ENCODE data around the gene DDX6.
"Not testable (repeated sequence)": the region's sequence is repeated elsewhere in the genome, so short reads cannot be mapped to it uniquely, and the experiment has no call there.

The DDX6 gene

GRCh38 chr11:118790357-118791110, 430 bp downstream of the DDX6 start:
- no peak for DNase-seq (ENCODE audit: low read depth, low spot score)

- DNase-seq (ENCODE audit: low read depth, low spot score) = no peak
These were observed 1.2 kb downstream of the DDX6 start for GRCh38 chr11:118789501-118790356.

GRCh38 chr11:118786657-118787056, 4.3 kb downstream of the DDX6 start:
- no peak for DNase-seq (ENCODE audit: low read depth, low spot score)

- no peak for DNase-seq (ENCODE audit: low read depth, low spot score)
These were observed 5.6 kb downstream of the DDX6 start for GRCh38 chr11:118785362-118785761.

GRCh38 chr11:118783724-118784495, 7.1 kb downstream of the DDX6 start:
- no peak for DNase-seq (ENCODE audit: low read depth, low spot score)

- not testable (repeated sequence) for DNase-seq (ENCODE audit: low read depth, low spot score)
These were observed 7.6 kb downstream of the DDX6 start for GRCh38 chr11:118783324-118783723.

- no peak for DNase-seq (ENCODE audit: low read depth, low spot score)
These were observed 12.1 kb downstream of the DDX6 start for GRCh38 chr11:118778898-118779297.

GRCh38 chr11:118774032-118774431, 16.9 kb downstream of the DDX6 start:
- no peak for DNase-seq (ENCODE audit: low read depth, low spot score)

GRCh38 chr11:118771547-118772288, 19.2 kb downstream of the DDX6 start:
- DNase-seq (ENCODE audit: low read depth, low spot score) = no peak

- no peak for DNase-seq (ENCODE audit: low read depth, low spot score)
These were observed 22.3 kb downstream of the DDX6 start for GRCh38 chr11:118768690-118769089.

GRCh38 chr11:118766035-118766434, 24.9 kb downstream of the DDX6 start:
- no peak for DNase-seq (ENCODE audit: low read depth, low spot score)

GRCh38 chr11:118765095-118765691, 25.8 kb downstream of the DDX6 start:
- DNase-seq (ENCODE audit: low read depth, low spot score) = not testable (repeated sequence)

GRCh38 chr11:118763041-118763440, 27.9 kb downstream of the DDX6 start:
- no peak for DNase-seq (ENCODE audit: low read depth, low spot score)

- not testable (repeated sequence) for DNase-seq (ENCODE audit: low read depth, low spot score)
These were observed 29.0 kb downstream of the DDX6 start for GRCh38 chr11:118761981-118762380.

- DNase-seq (ENCODE audit: low read depth, low spot score) = no peak
These were observed 33.0 kb downstream of the DDX6 start for GRCh38 chr11:118757876-118758399.

- no peak for DNase-seq (ENCODE audit: low read depth, low spot score)
These were observed 38.3 kb downstream of the DDX6 start for GRCh38 chr11:118752654-118753053.

GRCh38 chr11:118749429-118749828, 41.5 kb downstream of the DDX6 start:
- no peak for DNase-seq (ENCODE audit: low read depth, low spot score)

GRCh38 chr11:118748056-118748455, 42.9 kb downstream of the DDX6 start:
- DNase-seq (ENCODE audit: low read depth, low spot score) = no peak

GRCh38 chr11:118746988-118747585, 43.9 kb downstream of the DDX6 start:
- no peak for DNase-seq (ENCODE audit: low read depth, low spot score)

GRCh38 chr11:118744046-118744445, 46.9 kb downstream of the DDX6 start:
- DNase-seq (ENCODE audit: low read depth, low spot score) = no peak
